Stimulated activated CD4-positive, alpha-beta T cell treated with anti-CD3 and anti-CD28 coated beads, Interleukin-15, amount 100 ng/mL, for 24 hours (primary cell): ENCODE data around the gene NMNAT3.

Experiments used
- DNase-seq: peaks from one replicate; pipeline ENCODE4 v3.0.0-alpha.2; 2020

The NMNAT3 gene

GRCh38 chr3:139574026-139574947, 103.5 kb downstream of the NMNAT3 start:
- DNase-seq: no peak

- DNase-seq: no peak
Observed at GRCh38 chr3:139572847-139573672, 104.7 kb downstream of the NMNAT3 start.

GRCh38 chr3:139571711-139572110, 106.1 kb downstream of the NMNAT3 start:
- no peak for DNase-seq

GRCh38 chr3:139564294-139564861, 113.4 kb downstream of the NMNAT3 start:
- DNase-seq: no peak

GRCh38 chr3:139561959-139562676, 115.7 kb downstream of the NMNAT3 start:
- no peak for DNase-seq

- no peak for DNase-seq
Observed at GRCh38 chr3:139561255-139561817, 116.4 kb downstream of the NMNAT3 start.

- DNase-seq: no peak
Observed at GRCh38 chr3:139560411-139560810, 117.4 kb downstream of the NMNAT3 start.

- no peak for DNase-seq
Observed at GRCh38 chr3:139559541-139559940, 118.2 kb downstream of the NMNAT3 start.

GRCh38 chr3:139558351-139559266, 119.2 kb downstream of the NMNAT3 start:
- no peak for DNase-seq

GRCh38 chr3:139557041-139557440, 120.7 kb downstream of the NMNAT3 start:
- no peak for DNase-seq

- no peak for DNase-seq
Observed at GRCh38 chr3:139555249-139555648, 122.5 kb downstream of the NMNAT3 start.

- DNase-seq: no peak
Observed at GRCh38 chr3:139554628-139555027, 123.1 kb downstream of the NMNAT3 start.

GRCh38 chr3:139552632-139553365, 125.0 kb downstream of the NMNAT3 start:
- no peak for DNase-seq

GRCh38 chr3:139548801-139549200, 129.0 kb downstream of the NMNAT3 start:
- no peak for DNase-seq

GRCh38 chr3:139547666-139548065, 130.1 kb downstream of the NMNAT3 start:
- no peak for DNase-seq

- no peak for DNase-seq
Observed at GRCh38 chr3:139546772-139547171, 131.0 kb downstream of the NMNAT3 start.

GRCh38 chr3:139541532-139542288, 136.1 kb downstream of the NMNAT3 start:
- no peak for DNase-seq

GRCh38 chr3:139540651-139541531, 136.9 kb downstream of the NMNAT3 start:
- DNase-seq: no peak

GRCh38 chr3:139538733-139539132, 139.0 kb downstream of the NMNAT3 start:
- DNase-seq: no peak
